Stimulated activated CD8-positive, alpha-beta memory T cell treated with anti-CD3 and anti-CD28 coated beads, Interleukin-7, amount 100 ng/mL, for 48 hours (primary cell): Measurements from ENCODE around the gene GATA2.

ENCODE experiments used
- DNase-seq, 2 donors: peaks; one replicate each; pipeline ENCODE4 v3.0.0-alpha.2; 2020; ENCODE audit warnings: low read depth in 1 of 2; ENCODE audit errors: extremely low read depth in 1 of 2

Gene GATA2

GRCh38 chr3:128488991-128489673 lies 3.9 kb downstream of the GATA2 start:
- DNase-seq = no peak

- no peak for DNase-seq
Observed at GRCh38 chr3:128488636-128488990, 4.4 kb downstream of the GATA2 start.

- DNase-seq = no peak
Observed at GRCh38 chr3:128487813-128488635, 5.0 kb downstream of the GATA2 start.

- no peak for DNase-seq
Observed at GRCh38 chr3:128487538-128487812, 5.5 kb downstream of the GATA2 start.

GRCh38 chr3:128486681-128487537 lies 6.1 kb downstream of the GATA2 start:
- no peak for DNase-seq

GRCh38 chr3:128486205-128486628 lies 6.8 kb downstream of the GATA2 start:
- no peak for DNase-seq

GRCh38 chr3:128485282-128486204 lies 7.5 kb downstream of the GATA2 start:
- no peak for DNase-seq

GRCh38 chr3:128484404-128485281 lies 8.4 kb downstream of the GATA2 start:
- DNase-seq = no peak

- DNase-seq = no peak
Observed at GRCh38 chr3:128483657-128484403, 9.2 kb downstream of the GATA2 start.

- no peak for DNase-seq
Observed at GRCh38 chr3:128482666-128483656, 10.0 kb downstream of the GATA2 start.

GRCh38 chr3:128482175-128482574 lies 10.8 kb downstream of the GATA2 start:
- DNase-seq = no peak

GRCh38 chr3:128481438-128481942 lies 11.5 kb downstream of the GATA2 start:
- no peak for DNase-seq

GRCh38 chr3:128480717-128481437 lies 12.1 kb downstream of the GATA2 start:
- DNase-seq = no peak

GRCh38 chr3:128480278-128480677 lies 12.7 kb downstream of the GATA2 start:
- DNase-seq = no peak

GRCh38 chr3:128479558-128480086 lies 13.4 kb downstream of the GATA2 start:
- DNase-seq = no peak
